NB4 (cell line): ENCODE data around the gene PTPRK.

Source experiments
- DNase-seq: peaks from one replicate; pipeline ENCODE4 v3.0.0; 2010; ENCODE audit warnings: low read depth
- H3K4me3 ChIP-seq: one replicate; pipeline ENCODE4 v1.5.1; 2011; ENCODE audit warnings: mild to moderate bottlenecking, low read depth, low read length, moderate library complexity
- CTCF ChIP-seq: IDR thresholded peaks from one replicate; pipeline ENCODE4 v1.5.1; 2012; ENCODE audit warnings: low read depth, low read length
- MYC ChIP-seq: IDR thresholded peaks from 2 replicates; pipeline ENCODE4 v1.6.1; 2011; ENCODE audit warnings: low read depth, low read length
- POLR2A ChIP-seq: IDR thresholded peaks from 2 replicates; pipeline ENCODE4 v1.6.1; 2011; ENCODE audit warnings: mild to moderate bottlenecking; ENCODE audit not compliant: insufficient read length; ENCODE audit errors: extremely low read depth
- TF ChIP-seq, protein P1 (sequence below): IDR thresholded peaks from 2 replicates; pipeline ENCODE4 v1.6.1; 2011; ENCODE audit warnings: low read depth, low read length

Gene PTPRK

GRCh38 chr6:128541261-128541660 lies 20.9 kb upstream of the PTPRK start:
- H3K4me3 ChIP-seq: no peak overlapping the region
- DNase-seq: no peak
- TF ChIP-seq, protein P1, sequence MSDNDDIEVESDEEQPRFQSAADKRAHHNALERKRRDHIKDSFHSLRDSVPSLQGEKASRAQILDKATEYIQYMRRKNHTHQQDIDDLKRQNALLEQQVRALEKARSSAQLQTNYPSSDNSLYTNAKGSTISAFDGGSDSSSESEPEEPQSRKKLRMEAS: no peak
- no peak for TF ChIP-seq MYC
- TF ChIP-seq POLR2A: no peak

- no peak overlapping the region for H3K4me3 ChIP-seq
- no peak for DNase-seq
- TF ChIP-seq, protein P1: no peak
- no peak for TF ChIP-seq POLR2A
- TF ChIP-seq MYC: no peak
- no peak for TF ChIP-seq CTCF
Observed at GRCh38 chr6:128538763-128539162, 18.4 kb upstream of the PTPRK start.

- no peak overlapping the region for H3K4me3 ChIP-seq
- DNase-seq: no peak
- TF ChIP-seq CTCF (no peak), MYC (no peak), POLR2A (no peak)
- TF ChIP-seq, protein P1: no peak
Observed at GRCh38 chr6:128532827-128533226, 12.4 kb upstream of the PTPRK start.

- H3K4me3 ChIP-seq: no peak overlapping the region
- DNase-seq: no peak
- TF ChIP-seq MYC (no peak), CTCF (no peak), POLR2A (no peak)
Observed at GRCh38 chr6:128532136-128532535, 11.7 kb upstream of the PTPRK start.

GRCh38 chr6:128531696-128532095 lies 11.3 kb upstream of the PTPRK start:
- TF ChIP-seq POLR2A (no peak), CTCF (no peak), MYC (no peak)
- TF ChIP-seq, protein P1: no peak
- no peak for DNase-seq
- H3K4me3 ChIP-seq: no peak overlapping the region

DNA sequence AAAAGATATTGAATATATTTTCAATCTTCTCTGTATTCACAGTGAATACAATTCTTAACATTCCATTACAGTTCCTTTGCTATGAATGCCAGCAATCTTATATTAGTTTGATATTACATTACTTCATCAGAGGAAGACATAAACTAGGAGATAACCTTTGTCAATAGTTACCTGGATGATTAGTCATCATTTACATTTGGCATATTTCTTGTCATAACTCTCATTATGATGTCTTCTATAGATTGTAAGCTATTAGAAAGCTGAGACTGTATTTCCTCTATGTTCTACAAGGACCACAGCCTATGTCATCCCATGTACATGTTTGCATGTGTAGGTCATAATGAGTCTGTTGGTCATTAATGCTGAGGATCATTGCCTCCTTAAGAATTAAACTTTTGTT lies 7.8 kb upstream of the PTPRK start:
- TF ChIP-seq POLR2A: no peak
- H3K4me3 ChIP-seq: no peak overlapping the region
- no peak for DNase-seq

- TF ChIP-seq CTCF (no peak), MYC (no peak), POLR2A (no peak)
- TF ChIP-seq, protein P1: no peak
- DNase-seq: no peak
- no peak overlapping the region for H3K4me3 ChIP-seq
Observed at GRCh38 chr6:128527375-128527774, 7.0 kb upstream of the PTPRK start.
